HCT116 (cell line): Measurements from ENCODE around the gene C11orf87. TPM values are rescaled to one million over a fixed set of nuclear protein-coding genes. Genes with fewer than 3 reads are reported as not detected.

Experiments
- ATAC-seq: fragments of 200-7000 bp; cut with Tn5 transposase; 2 replicates; pipeline ENCODE4 v1.9.1; 2020; ENCODE audit warnings: mild to moderate bottlenecking, moderate library complexity
- BruUV-seq: library from RNA; stranded (reverse); fragments of 400-500 nt; replicated peaks from 2 replicates; lab custom pipeline; 2021; lab: Mats Ljungman, UMichigan
- CTCF ChIA-PET: fragments of 300-600 bp; sonication (Branson Sonifier 250); formaldehyde crosslinking; loops from one replicate; lab custom pipeline; 2021; ENCODE audit warnings: antibody characterized with exemption; lab: Charles Lee
- POLR2A ChIA-PET: fragments of 300-600, 350-600 bp; sonication (Branson Sonifier 250); formaldehyde crosslinking; loops from one replicate; lab custom pipeline; 2021; ENCODE audit warnings: antibody characterized with exemption; lab: Charles Lee
- RAD21 ChIA-PET, 2 experiments: fragments of 300-600 bp; sonication (Branson Sonifier 250); formaldehyde crosslinking; loops; one replicate each; lab custom pipeline; 2023; ENCODE audit warnings: low total read pairs in 2 of 2; ENCODE audit not compliant: uncharacterized antibody in 2 of 2, unreplicated experiment in 2 of 2, low non-redundant PET in 1 of 2; lab: Charles Lee
- DNase-seq: peaks from one replicate; pipeline ENCODE4 v3.0.0-alpha.2; 2010; ENCODE audit warnings: low read depth, low spot score
- H2AFZ ChIP-seq: fragments of 200-600 bp; shearing (Covaris generic), sonication (generic); 2 replicates; pipeline ENCODE4 v1.6.1; 2017; ENCODE audit warnings: low read depth, mixed run types, mixed read lengths, antibody characterized with exemption, low read length; ENCODE audit not compliant: poor library complexity, severe bottlenecking
- H3K27ac ChIP-seq: 2 replicates; pipeline ENCODE4 v1.5.1; 2012; ENCODE audit warnings: low read depth, low read length
- H3K27me3 ChIP-seq: fragments of 200-600 bp; sonication (generic); 2 replicates; pipeline ENCODE4 v1.6.1; 2016; ENCODE audit warnings: mixed run types, low read length, mixed read lengths; ENCODE audit not compliant: insufficient read depth
- H3K36me3 ChIP-seq, 2 experiments: fragments of 200-500 bp in 1 of 2; fragments of 200-600 bp in 1 of 2; sonication (Bioruptor generic) in 1 of 2; sonication (generic) in 1 of 2; 2 replicates each; pipeline versions ENCODE4 v1.5.1 to v1.6.1; 2014 to 2016; ENCODE audit warnings: low read length in 2 of 2, inconsistent platforms in 1 of 2, mixed read lengths in 1 of 2, mixed run types in 1 of 2; ENCODE audit not compliant: insufficient read depth in 2 of 2, control insufficient read depth in 1 of 2
- H3K4me1 ChIP-seq, 2 experiments: fragments of 200-600 bp in 1 of 2; sonication (generic) in 1 of 2; 2 replicates each; pipeline versions ENCODE4 v1.5.1 to v1.6.1; 2012 to 2017; ENCODE audit warnings: low read length in 2 of 2, inconsistent platforms in 1 of 2, mild to moderate bottlenecking in 1 of 2, mixed read lengths in 1 of 2, mixed run types in 1 of 2, moderate library complexity in 1 of 2; ENCODE audit not compliant: insufficient read depth in 2 of 2, control insufficient read depth in 1 of 2
- H3K4me2 ChIP-seq: fragments of 200-600 bp; sonication (generic); 2 replicates; pipeline ENCODE4 v1.6.1; 2017; ENCODE audit warnings: mixed run types, low read length, mixed read lengths
- H3K4me3 ChIP-seq, 2 experiments: fragments of 200-600 bp in 1 of 2; sonication (generic) in 1 of 2; replicated peaks in 1 of 2; 2 replicates each; pipeline ENCODE4 v1.5.1; 2011 to 2016; ENCODE audit warnings: low read length in 2 of 2, control low read depth in 1 of 2, low read depth in 1 of 2, mild to moderate bottlenecking in 1 of 2, mixed read lengths in 1 of 2, mixed run types in 1 of 2
- H3K79me2 ChIP-seq: fragments of 200-600 bp; sonication (generic); 2 replicates; pipeline ENCODE4 v1.6.1; 2017; ENCODE audit warnings: mild to moderate bottlenecking, mixed run types, low read length, moderate library complexity, mixed read lengths; ENCODE audit not compliant: insufficient read depth
- H3K9ac ChIP-seq: fragments of 200-600 bp; sonication (generic); 2 replicates; pipeline ENCODE4 v1.6.1; 2016; ENCODE audit warnings: low read length, mixed read lengths
- H3K9me2 ChIP-seq: fragments of 200-600 bp; sonication (generic), shearing (Covaris generic); 2 replicates; pipeline ENCODE4 v1.6.1; 2017; ENCODE audit warnings: mixed run types, mild to moderate bottlenecking, moderate library complexity; ENCODE audit not compliant: insufficient read depth
- H3K9me3 ChIP-seq, 2 experiments: fragments of 200-500 bp in 1 of 2; fragments of 200-600 bp in 1 of 2; sonication (Bioruptor generic) in 1 of 2; sonication (generic) in 1 of 2; 2 replicates each; pipeline ENCODE4 v1.6.1; 2014 to 2017; ENCODE audit warnings: low read length in 2 of 2, mixed read lengths in 2 of 2, inconsistent platforms in 1 of 2, low read depth in 1 of 2, mild to moderate bottlenecking in 1 of 2, mixed run types in 1 of 2, moderate library complexity in 1 of 2; ENCODE audit not compliant: control insufficient read depth in 1 of 2, insufficient read depth in 1 of 2
- H4K20me1 ChIP-seq: fragments of 200-600 bp; sonication (generic), shearing (Covaris generic); 2 replicates; pipeline ENCODE4 v1.6.1; 2017; ENCODE audit warnings: mixed run types, mild to moderate bottlenecking, moderate library complexity; ENCODE audit not compliant: insufficient read depth
- ATF3 ChIP-seq: IDR thresholded peaks from 2 replicates; pipeline ENCODE4 v1.6.1; 2012
- CTCF ChIP-seq, 3 experiments: fragments of 200-600 bp in 1 of 3; sonication (generic) in 1 of 3; IDR thresholded peaks in 2 of 3; conservative IDR thresholded peaks in 1 of 3; 2 replicates each; pipeline ENCODE4 v1.5.1; 2012 to 2017; ENCODE audit warnings: low read depth in 2 of 3, low read length in 2 of 3, antibody characterized with exemption in 1 of 3, borderline replicate concordance in 1 of 3, control low read depth in 1 of 3, mild to moderate bottlenecking in 1 of 3, mixed read lengths in 1 of 3, mixed run types in 1 of 3, moderate library complexity in 1 of 3; ENCODE audit not compliant: insufficient read depth in 1 of 3
- POLR2A ChIP-seq: IDR thresholded peaks from 2 replicates; pipeline ENCODE4 v1.7.0; 2011; ENCODE audit warnings: borderline replicate concordance; ENCODE audit not compliant: insufficient read depth, insufficient read length; ENCODE audit errors: extremely low read depth
- SIN3A ChIP-seq: IDR thresholded peaks from 2 replicates; pipeline ENCODE4 v1.6.1; 2012; ENCODE audit warnings: low read depth
- SRF ChIP-seq: IDR thresholded peaks from 2 replicates; pipeline ENCODE4 v1.6.1; 2012; ENCODE audit warnings: low read depth
- YY1 ChIP-seq: IDR thresholded peaks from 2 replicates; pipeline ENCODE4 v1.6.1; 2011; ENCODE audit warnings: low read length, low read depth, moderate library complexity, mild to moderate bottlenecking; ENCODE audit not compliant: insufficient replicate concordance; ENCODE audit errors: extremely low read depth
- ZBTB33 ChIP-seq: IDR thresholded peaks from 2 replicates; pipeline ENCODE4 v1.6.1; 2011; ENCODE audit warnings: mild to moderate bottlenecking, low read length, moderate library complexity; ENCODE audit not compliant: insufficient replicate concordance; ENCODE audit errors: extremely low read depth
- ZFX ChIP-seq: fragments of 450-650 bp; IDR thresholded peaks from 2 replicates; pipeline ENCODE4 v1.6.1; 2017
- intact Hi-C: fragments of 100-400 bp; cut with micrococcal nuclease; formaldehyde crosslinking; loops from 2 replicates; pipeline ENCODE4 v1.10.0; 2022
- total RNA-seq: library from RNA; stranded (reverse); gene quantifications from one replicate; pipeline ENCODE4 v1.2.1, GENCODE V29; 2021; ENCODE audit not compliant: unreplicated experiment

The C11orf87 gene
- total RNA-seq, 1 experiment from 2014 or later: 0.05 TPM

GRCh38 chr11:109377039-109377742 lies 44.8 kb upstream of the C11orf87 start:
- H3K36me3 ChIP-seq: no peaks in the 10 kb centered on the region
- RAD21 ChIA-PET: no interaction called here
- H3K9ac ChIP-seq: no peak overlapping the region
- intact Hi-C loops: no loop called here
- no peaks in the 10 kb centered on the region for H4K20me1 ChIP-seq
- no peak for ATAC-seq
- no peak overlapping the region for H3K27ac ChIP-seq
- CTCF ChIA-PET: no interaction called here
- BruUV-seq: no TSS peak
- no peaks in the 10 kb centered on the region for H3K4me1 ChIP-seq
- POLR2A ChIA-PET: no interaction called here
- H3K27me3 ChIP-seq: no peaks in the 10 kb centered on the region
- no peaks in the 10 kb centered on the region for H3K9me2 ChIP-seq
- no peak for DNase-seq
- no peaks in the 10 kb centered on the region for H3K9me3 ChIP-seq
- no peak overlapping the region for H2AFZ ChIP-seq
- H3K4me2 ChIP-seq: no peak overlapping the region
- H3K4me3 ChIP-seq: no peak overlapping the region
- no peak for TF ChIP-seq YY1
- no peak for TF ChIP-seq ZFX
- TF ChIP-seq CTCF (IDR thresholded peaks at IDR 0.05 in 2 of 3, conservative IDR thresholded peaks at IDR 0.05 in 1 of 3; ENCODE audit: borderline replicate concordance in 1 of 3, insufficient read depth in 1 of 3, low read depth in 2 of 3, low read length in 2 of 3): no peak
- no peak for TF ChIP-seq SIN3A
- no peak for TF ChIP-seq POLR2A
- no peak for TF ChIP-seq SRF
- TF ChIP-seq ATF3: no peak
- no peak for TF ChIP-seq ZBTB33
- no peaks in the 10 kb centered on the region for H3K79me2 ChIP-seq
